H9 (cell line): ENCODE measurements around the gene ACOT11. TPM values are rescaled to one million over a fixed set of nuclear protein-coding genes. Genes with fewer than 3 reads are reported as not detected.
"Not testable (repeated sequence)": the region's sequence is repeated elsewhere in the genome, so short reads cannot be mapped to it uniquely, and the experiment has no call there.

Source experiments
- DNase-seq: peaks from one replicate; pipeline ENCODE4 v3.0.0-alpha.2; 2017
- H2AFZ ChIP-seq: one replicate; pipeline ENCODE4 v1.6.1; 2013; ENCODE audit warnings: mild to moderate bottlenecking, low read length, control low read depth, moderate library complexity
- H2AK5ac ChIP-seq: 2 replicates; pipeline ENCODE4 v1.6.1; 2013; ENCODE audit warnings: low read length, control low read depth, mixed read lengths; ENCODE audit not compliant: insufficient read length
- H2BK120ac ChIP-seq: one replicate; pipeline ENCODE4 v1.6.1; 2013; ENCODE audit warnings: low read depth, mild to moderate bottlenecking, low read length, control low read depth, inconsistent platforms; ENCODE audit not compliant: poor library complexity, severe bottlenecking
- H2BK12ac ChIP-seq: 2 replicates; pipeline ENCODE4 v1.6.1; 2013; ENCODE audit warnings: low read length, control low read depth, mixed read lengths, low read depth; ENCODE audit not compliant: insufficient read length
- H2BK15ac ChIP-seq: 2 replicates; pipeline ENCODE4 v1.6.1; 2013; ENCODE audit warnings: low read depth, low read length, control low read depth
- H2BK20ac ChIP-seq: one replicate; pipeline ENCODE4 v1.6.1; 2013; ENCODE audit warnings: low read depth, mild to moderate bottlenecking, low read length, control low read depth, inconsistent platforms; ENCODE audit not compliant: poor library complexity, severe bottlenecking
- H2BK5ac ChIP-seq: 2 replicates; pipeline ENCODE4 v1.6.1; 2013; ENCODE audit warnings: low read length, control low read depth, mixed read lengths; ENCODE audit not compliant: insufficient read length
- H3K14ac ChIP-seq: 2 replicates; pipeline ENCODE4 v1.6.1; 2013; ENCODE audit warnings: low read length, control low read depth; ENCODE audit not compliant: insufficient read depth
- H3K18ac ChIP-seq: 2 replicates; pipeline ENCODE4 v1.6.1; 2013; ENCODE audit warnings: low read depth, mild to moderate bottlenecking, mixed read lengths, low read length, control low read depth; ENCODE audit not compliant: insufficient read length
- H3K23ac ChIP-seq: 2 replicates; pipeline ENCODE4 v1.6.1; 2013; ENCODE audit warnings: low read length, control low read depth, mixed read lengths, low read depth; ENCODE audit not compliant: insufficient read length
- H3K23me2 ChIP-seq: 2 replicates; pipeline ENCODE4 v1.6.1; 2013; ENCODE audit warnings: low read depth, mild to moderate bottlenecking, mixed read lengths, low read length, control low read depth; ENCODE audit not compliant: insufficient read length, poor library complexity, severe bottlenecking
- H3K27ac ChIP-seq: 2 replicates; pipeline ENCODE4 v1.5.1; 2013; ENCODE audit warnings: low read length, control low read depth, mixed read lengths, low read depth; ENCODE audit not compliant: insufficient read length
- H3K27me3 ChIP-seq: 2 replicates; pipeline ENCODE4 v1.6.1; 2013; ENCODE audit warnings: low read length, control low read depth, inconsistent platforms; ENCODE audit not compliant: insufficient read depth
- H3K4ac ChIP-seq: 2 replicates; pipeline ENCODE4 v1.6.1; 2013; ENCODE audit warnings: low read depth, mild to moderate bottlenecking, control low read depth, inconsistent platforms, low read length, moderate library complexity
- H3K4me1 ChIP-seq: 2 replicates; pipeline ENCODE4 v1.6.1; 2013; ENCODE audit warnings: low read length, control low read depth, inconsistent platforms; ENCODE audit not compliant: insufficient read depth
- H3K4me2 ChIP-seq: 2 replicates; pipeline ENCODE4 v1.6.1; 2013; ENCODE audit warnings: low read length, control low read depth, mixed read lengths; ENCODE audit not compliant: insufficient read length, insufficient read depth
- H3K56ac ChIP-seq: 2 replicates; pipeline ENCODE4 v1.6.1; 2013; ENCODE audit warnings: low read depth, mild to moderate bottlenecking, mixed read lengths, low read length, control low read depth; ENCODE audit not compliant: insufficient read length
- H3K79me1 ChIP-seq: 2 replicates; pipeline ENCODE4 v1.6.1; 2013; ENCODE audit warnings: low read depth, mild to moderate bottlenecking, moderate library complexity, low read length, control low read depth, inconsistent platforms; ENCODE audit not compliant: insufficient read depth, poor library complexity, severe bottlenecking
- H3K79me2 ChIP-seq: 2 replicates; pipeline ENCODE4 v1.6.1; 2013; ENCODE audit warnings: low read length, control low read depth, inconsistent platforms; ENCODE audit not compliant: insufficient read depth
- H3K9ac ChIP-seq: 2 replicates; pipeline ENCODE4 v1.6.1; 2013; ENCODE audit warnings: low read length, control low read depth, mixed read lengths; ENCODE audit not compliant: insufficient read length; ENCODE audit errors: extremely low read depth
- H3K9me3 ChIP-seq: one replicate; pipeline ENCODE4 v1.6.1; 2013; ENCODE audit warnings: low read depth, low read length, inconsistent platforms; ENCODE audit not compliant: control insufficient read depth
- H3T11ph ChIP-seq: one replicate; pipeline ENCODE4 v1.6.1; 2013; ENCODE audit warnings: mild to moderate bottlenecking, low read length, control low read depth, inconsistent platforms
- H4K20me1 ChIP-seq: one replicate; pipeline ENCODE4 v1.6.1; 2013; ENCODE audit not compliant: control insufficient read depth, insufficient read length, insufficient read depth
- H4K5ac ChIP-seq: 2 replicates; pipeline ENCODE4 v1.6.1; 2013; ENCODE audit warnings: low read depth, mild to moderate bottlenecking, mixed read lengths, low read length, control low read depth; ENCODE audit not compliant: insufficient read length
- H4K8ac ChIP-seq: replicated peaks from 2 replicates; pipeline ENCODE4 v1.6.1; 2013; ENCODE audit warnings: low read length, control low read depth, mixed read lengths, low read depth; ENCODE audit not compliant: insufficient read length
- H4K91ac ChIP-seq: 2 replicates; pipeline ENCODE4 v1.6.1; 2013; ENCODE audit warnings: low read depth, mild to moderate bottlenecking, moderate library complexity, mixed read lengths, low read length, control low read depth; ENCODE audit not compliant: insufficient read length
- H3K27ac Mint-ChIP-seq, 3 experiments: 2 replicates in 2 of 3; 3 replicates in 1 of 3; pipeline ENCODE4 v1.8.0; 2020 to 2021; ENCODE audit warnings: mixed read lengths in 3 of 3, mild to moderate bottlenecking in 1 of 3, moderate library complexity in 1 of 3
- H3K27me3 Mint-ChIP-seq: 2 replicates; pipeline ENCODE4 v1.8.0; 2021; ENCODE audit warnings: low read depth, mild to moderate bottlenecking, moderate library complexity, mixed read lengths
- H3K36me3 Mint-ChIP-seq, 3 experiments: 2 replicates in 2 of 3; 3 replicates in 1 of 3; pipeline ENCODE4 v1.8.0; 2020 to 2021; ENCODE audit warnings: low read depth in 3 of 3, mixed read lengths in 3 of 3; ENCODE audit not compliant: insufficient read depth in 1 of 3
- H3K4me1 Mint-ChIP-seq, 2 experiments: 2 replicates each; pipeline ENCODE4 v1.8.0; 2020; ENCODE audit warnings: mixed read lengths in 2 of 2
- H3K4me3 Mint-ChIP-seq, 2 experiments: 2 replicates in 1 of 2; 3 replicates in 1 of 2; pipeline ENCODE4 v1.8.0; 2020 to 2021; ENCODE audit warnings: mild to moderate bottlenecking in 2 of 2, mixed read lengths in 2 of 2, moderate library complexity in 1 of 2
- H3K9me3 Mint-ChIP-seq, 2 experiments: 2 replicates in 1 of 2; 3 replicates in 1 of 2; pipeline ENCODE4 v1.8.0; 2020; ENCODE audit warnings: mild to moderate bottlenecking in 2 of 2, mixed read lengths in 2 of 2, moderate library complexity in 1 of 2
- WGBS: extraction: QIAGEN DNeasy Blood & Tissue Kit; methylation state at CpG from one replicate; pipeline ENCODE4 v1.1.7; 2013; ENCODE audit warnings: missing lambda C conversion rate, low lambda C conversion rate, mixed read lengths; ENCODE audit not compliant: insufficient read length; ENCODE audit errors: extremely low coverage; 5-methylcytosine and 5-hydroxymethylcytosine counted together
- total RNA-seq: library from RNA; stranded (reverse); gene quantifications from 2 replicates; pipeline ENCODE4 v1.2.1, GENCODE V29; 2021
- TF ChIP-seq, protein P1 (sequence below): fragments of 200-600 bp; sonication (generic); conservative IDR thresholded peaks from 3 replicates; pipeline ENCODE4 v1.8.0; 2021; ENCODE audit warnings: antibody characterized with exemption, mild to moderate bottlenecking

Gene ACOT11
- total RNA-seq, 1 experiment from 2014 or later: 4.0 TPM

DNA sequence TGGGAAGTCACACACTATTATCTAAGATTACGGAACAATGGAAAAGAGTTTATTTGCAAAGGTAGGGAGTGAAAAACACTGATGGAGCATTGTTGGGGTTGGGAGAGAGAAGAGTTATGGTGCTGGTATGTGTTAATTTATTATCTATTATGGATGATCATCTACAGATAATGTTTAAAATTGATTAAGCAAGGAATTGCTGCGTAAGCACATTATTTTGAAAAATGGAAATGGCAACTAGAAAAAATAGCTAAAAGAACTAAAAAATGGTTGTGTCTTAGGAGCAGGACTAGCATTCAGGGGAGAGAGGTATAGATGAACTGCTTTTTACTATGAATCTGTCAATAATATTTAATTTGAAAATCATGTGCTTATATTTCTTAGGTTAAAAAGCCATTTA, 16.0 kb upstream of the ACOT11 start:
- DNase-seq: no peak
- Mint-ChIP-seq H3K27ac (no peak overlapping the region), H3K9me3 (no peaks in the 10 kb centered on the region), H3K4me1 (no peaks in the 10 kb centered on the region), H3K4me3 (no peak overlapping the region), H3K27me3 (no peaks in the 10 kb centered on the region; the same call in 1 of the 2 replicates), H3K36me3 (no peaks in the 10 kb centered on the region)
- Histone ChIP-seq H3K9me3 (no peaks in the 10 kb centered on the region), H3K14ac (no peak overlapping the region), H3K79me2 (no peaks in the 10 kb centered on the region; the same call in 1 of the 2 replicates), H3K4me1 (no peaks in the 10 kb centered on the region), H3K4ac (no peak overlapping the region), H2BK15ac (no peak overlapping the region), H4K8ac (no peak overlapping the region), H2BK20ac (no peak overlapping the region), H4K91ac (no peak overlapping the region), H3K23ac (no peak overlapping the region), H3K27me3 (no peaks in the 10 kb centered on the region), H4K5ac (no peak overlapping the region), H3K79me1 (no peaks in the 10 kb centered on the region), H2BK120ac (no peak overlapping the region), H3K23me2 (no peaks in the 10 kb centered on the region), H3K9ac (no peak overlapping the region), H3K18ac (no peak overlapping the region), H3K4me2 (no peak overlapping the region), H3K27ac (no peak overlapping the region), H2AFZ (no peak overlapping the region), H2BK12ac (no peak overlapping the region), H3K56ac (no peak overlapping the region), H4K20me1 (no peaks in the 10 kb centered on the region), H2AK5ac (no peak overlapping the region), H2BK5ac (no peak overlapping the region), H3T11ph (no peak overlapping the region)
- WGBS: no CpG with 5 or more reads among the region's 2 CpGs
- TF ChIP-seq, protein P1, sequence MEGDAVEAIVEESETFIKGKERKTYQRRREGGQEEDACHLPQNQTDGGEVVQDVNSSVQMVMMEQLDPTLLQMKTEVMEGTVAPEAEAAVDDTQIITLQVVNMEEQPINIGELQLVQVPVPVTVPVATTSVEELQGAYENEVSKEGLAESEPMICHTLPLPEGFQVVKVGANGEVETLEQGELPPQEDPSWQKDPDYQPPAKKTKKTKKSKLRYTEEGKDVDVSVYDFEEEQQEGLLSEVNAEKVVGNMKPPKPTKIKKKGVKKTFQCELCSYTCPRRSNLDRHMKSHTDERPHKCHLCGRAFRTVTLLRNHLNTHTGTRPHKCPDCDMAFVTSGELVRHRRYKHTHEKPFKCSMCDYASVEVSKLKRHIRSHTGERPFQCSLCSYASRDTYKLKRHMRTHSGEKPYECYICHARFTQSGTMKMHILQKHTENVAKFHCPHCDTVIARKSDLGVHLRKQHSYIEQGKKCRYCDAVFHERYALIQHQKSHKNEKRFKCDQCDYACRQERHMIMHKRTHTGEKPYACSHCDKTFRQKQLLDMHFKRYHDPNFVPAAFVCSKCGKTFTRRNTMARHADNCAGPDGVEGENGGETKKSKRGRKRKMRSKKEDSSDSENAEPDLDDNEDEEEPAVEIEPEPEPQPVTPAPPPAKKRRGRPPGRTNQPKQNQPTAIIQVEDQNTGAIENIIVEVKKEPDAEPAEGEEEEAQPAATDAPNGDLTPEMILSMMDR: no peak

GRCh38 chr1:54536656-54537055, 11.4 kb upstream of the ACOT11 start:
- H3K27ac Mint-ChIP-seq, H4K91ac ChIP-seq, H4K5ac ChIP-seq, H2BK20ac ChIP-seq, H3K36me3 Mint-ChIP-seq, H3K27me3 ChIP-seq, H3K56ac ChIP-seq, H3K79me2 ChIP-seq, H3K4me2 ChIP-seq, H2BK5ac ChIP-seq, H3K4me1 ChIP-seq, H2BK120ac ChIP-seq, H3K79me1 ChIP-seq, H3K23me2 ChIP-seq, DNase-seq, H3K23ac ChIP-seq, H3K9me3 ChIP-seq, H3K9me3 Mint-ChIP-seq, H4K8ac ChIP-seq, H4K20me1 ChIP-seq, H3K4ac ChIP-seq, H3T11ph ChIP-seq, H2AK5ac ChIP-seq, H3K27me3 Mint-ChIP-seq, H3K27ac ChIP-seq, H3K9ac ChIP-seq, H3K4me3 Mint-ChIP-seq, H3K18ac ChIP-seq, H2BK15ac ChIP-seq, H2BK12ac ChIP-seq, H2AFZ ChIP-seq, H3K14ac ChIP-seq: not testable (repeated sequence)
- H3K4me1 Mint-ChIP-seq: peaks cover 11 to 12% of the 10 kb centered on the region in 2 experiments
- WGBS: no CpG with 5 or more reads among the region's 4 CpGs
